HEK293 (cell line): ENCODE measurements around the gene NDC1.
A peak's percentile ranks its signal among the peaks of the same experiment; 100 is the strongest.

Experiments
- CTCF ChIA-PET: fragments of 350-600 bp; formaldehyde crosslinking; extraction: SDS; loops from one replicate; lab custom pipeline; 2021; ENCODE audit warnings: antibody characterized with exemption; lab: Yijun Ruan, JAX
- POLR2A ChIA-PET: fragments of 300-600 bp; formaldehyde crosslinking; extraction: SDS; loops from one replicate; lab custom pipeline; 2020; ENCODE audit warnings: antibody characterized with exemption, inconsistent platforms; lab: Yijun Ruan, JAX
- H3K27ac ChIP-seq: fragments of 200-500 bp; sonication (Bioruptor generic); 2 replicates; pipeline ENCODE4 v1.5.1; 2014; ENCODE audit warnings: low read depth, low read length, control low read depth, inconsistent platforms; ENCODE audit errors: extremely low read depth
- H3K36me3 ChIP-seq, 2 experiments: fragments of 200-500 bp in 1 of 2; sonication (Bioruptor generic) in 1 of 2; 1 replicate in 1 of 2; 2 replicates in 1 of 2; pipeline ENCODE4 v1.5.1; 2014 to 2017; ENCODE audit warnings: inconsistent platforms in 2 of 2, low read length in 2 of 2; ENCODE audit not compliant: control insufficient read depth in 2 of 2, insufficient read depth in 1 of 2
- H3K4me1 ChIP-seq: fragments of 200-500 bp; sonication (Bioruptor generic); 2 replicates; pipeline ENCODE4 v1.5.1; 2014; ENCODE audit warnings: mild to moderate bottlenecking, low read length, inconsistent platforms; ENCODE audit not compliant: control insufficient read depth, insufficient read depth
- H3K4me3 ChIP-seq: 2 replicates; pipeline ENCODE4 v1.5.1; 2011; ENCODE audit warnings: low read depth, mild to moderate bottlenecking, control low read depth, low read length, moderate library complexity
- H3K9me3 ChIP-seq: fragments of 200-500 bp; sonication (Bioruptor generic); 2 replicates; pipeline ENCODE4 v1.5.1; 2014; ENCODE audit warnings: low read depth, low read length, inconsistent platforms; ENCODE audit not compliant: control insufficient read depth, insufficient read depth
- GLIS2 ChIP-seq: fragments of 450-650 bp; formaldehyde crosslinking; IDR thresholded peaks from 2 replicates; pipeline ENCODE4 v1.5.1; 2016; ENCODE audit warnings: missing biosample characterization, missing genetic modification characterization
- KLF16 ChIP-seq: fragments of 450-650 bp; formaldehyde crosslinking; IDR thresholded peaks from 2 replicates; pipeline ENCODE4 v1.5.1; 2017; ENCODE audit warnings: missing biosample characterization, missing genetic modification characterization
- KLF9 ChIP-seq: fragments of 450-650 bp; formaldehyde crosslinking; IDR thresholded peaks from 2 replicates; pipeline ENCODE4 v1.5.1; 2016; ENCODE audit warnings: missing biosample characterization, missing genetic modification characterization, low read depth
- MZF1 ChIP-seq: fragments of 450-650 bp; formaldehyde crosslinking; IDR thresholded peaks from 2 replicates; pipeline ENCODE4 v1.5.1; 2017; ENCODE audit warnings: missing biosample characterization, missing genetic modification characterization, borderline replicate concordance
- SCRT2 ChIP-seq: fragments of 450-650 bp; formaldehyde crosslinking; IDR thresholded peaks from 2 replicates; pipeline ENCODE4 v1.5.1; 2016; ENCODE audit warnings: missing biosample characterization, missing genetic modification characterization
- SP3 ChIP-seq: fragments of 450-650 bp; formaldehyde crosslinking; IDR thresholded peaks from 2 replicates; pipeline ENCODE4 v1.5.1; 2016; ENCODE audit warnings: missing biosample characterization, missing genetic modification characterization
- ZNF121 ChIP-seq: fragments of 450-650 bp; formaldehyde crosslinking; IDR thresholded peaks from 2 replicates; pipeline ENCODE4 v1.5.1; 2016; ENCODE audit warnings: missing biosample characterization, missing genetic modification characterization
- ZNF157 ChIP-seq: fragments of 450-650 bp; formaldehyde crosslinking; IDR thresholded peaks from 2 replicates; pipeline ENCODE4 v1.5.1; 2016; ENCODE audit warnings: missing biosample characterization, missing genetic modification characterization
- ZNF391 ChIP-seq: fragments of 450-650 bp; formaldehyde crosslinking; IDR thresholded peaks from 2 replicates; pipeline ENCODE4 v1.5.1; 2016; ENCODE audit warnings: low read depth, missing biosample characterization, missing genetic modification characterization, borderline replicate concordance
- ZNF544 ChIP-seq: fragments of 450-650 bp; formaldehyde crosslinking; IDR thresholded peaks from 2 replicates; pipeline ENCODE4 v1.5.0; 2017; ENCODE audit warnings: missing biosample characterization, missing genetic modification characterization
- ZNF548 ChIP-seq: fragments of 450-650 bp; formaldehyde crosslinking; IDR thresholded peaks from 2 replicates; pipeline ENCODE4 v1.5.1; 2016; ENCODE audit warnings: missing biosample characterization, missing genetic modification characterization
- ZNF560 ChIP-seq: fragments of 450-650 bp; formaldehyde crosslinking; IDR thresholded peaks from 2 replicates; pipeline ENCODE4 v1.5.1; 2017; ENCODE audit warnings: missing biosample characterization, missing genetic modification characterization, borderline replicate concordance
- ZNF610 ChIP-seq: fragments of 450-650 bp; formaldehyde crosslinking; IDR thresholded peaks from 2 replicates; pipeline ENCODE4 v1.5.1; 2016; ENCODE audit warnings: missing biosample characterization, missing genetic modification characterization, borderline replicate concordance
- ZNF626 ChIP-seq: fragments of 450-650 bp; sonication (Bioruptor Pico); formaldehyde crosslinking; IDR thresholded peaks from 2 replicates; pipeline ENCODE4 v1.5.1; 2018; ENCODE audit warnings: missing biosample characterization, missing genetic modification characterization, inconsistent platforms
- ZNF629 ChIP-seq: fragments of 450-650 bp; formaldehyde crosslinking; IDR thresholded peaks from 2 replicates; pipeline ENCODE4 v1.5.1; 2017; ENCODE audit warnings: missing biosample characterization, missing genetic modification characterization
- ZNF791 ChIP-seq: fragments of 450-650 bp; formaldehyde crosslinking; IDR thresholded peaks from 2 replicates; pipeline ENCODE4 v1.5.1; 2016; ENCODE audit warnings: missing biosample characterization, missing genetic modification characterization
- TF ChIP-seq, protein P1 (sequence below): fragments of 450-650 bp; formaldehyde crosslinking; conservative IDR thresholded peaks from 2 replicates; pipeline ENCODE4 v1.5.1; 2016; ENCODE audit warnings: low read depth, missing biosample characterization, missing genetic modification characterization
- TF ChIP-seq, protein P2 (sequence below): fragments of 450-650 bp; formaldehyde crosslinking; IDR thresholded peaks from 2 replicates; pipeline ENCODE4; 2016; ENCODE audit warnings: missing biosample characterization, missing genetic modification characterization
- TF ChIP-seq, protein P3 (sequence below): fragments of 450-650 bp; formaldehyde crosslinking; IDR thresholded peaks from 2 replicates; pipeline ENCODE4 v1.5.1; 2016; ENCODE audit warnings: missing biosample characterization, missing genetic modification characterization
- TF ChIP-seq, protein P4 (sequence below): fragments of 450-650 bp; formaldehyde crosslinking; IDR thresholded peaks from 2 replicates; pipeline ENCODE4 v1.5.1; 2016; ENCODE audit warnings: missing biosample characterization, missing genetic modification characterization
- TF ChIP-seq, protein P5 (sequence below): fragments of 450-650 bp; formaldehyde crosslinking; IDR thresholded peaks from 2 replicates; pipeline ENCODE4 v1.5.1; 2017; ENCODE audit warnings: missing biosample characterization, missing genetic modification characterization

Gene NDC1

DNA sequence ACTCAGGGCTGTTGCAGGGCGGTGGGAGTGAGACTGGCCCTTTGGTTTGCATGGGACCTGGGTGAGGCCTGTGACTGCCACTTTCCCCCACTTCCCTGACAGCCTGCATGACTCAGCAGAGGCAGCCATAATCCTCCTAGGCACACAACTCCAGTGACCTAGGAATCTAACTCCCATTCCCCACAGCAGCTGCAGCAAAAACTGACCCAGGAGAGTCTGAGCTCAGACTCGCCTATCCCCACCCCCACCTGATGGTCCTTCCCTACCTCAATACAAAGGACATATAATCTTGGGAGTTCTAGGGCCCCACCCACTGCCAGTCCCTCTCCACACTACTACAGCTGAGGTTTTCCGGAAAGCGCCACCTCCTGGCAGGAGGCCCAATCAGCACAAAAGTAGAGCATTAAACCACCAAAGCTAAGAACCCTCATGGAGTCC lies 26.7 kb downstream of the NDC1 start:
- TF ChIP-seq KLF9 (tag by site-specific recombination) = 0 out of 2 replicates have a peak, but pooled peaks have one; percentile 13
- TF ChIP-seq SCRT2 (tag by site-specific recombination) = 0 out of 2 replicates have a peak, but pooled peaks have one; percentile 1
- TF ChIP-seq, protein P1, sequence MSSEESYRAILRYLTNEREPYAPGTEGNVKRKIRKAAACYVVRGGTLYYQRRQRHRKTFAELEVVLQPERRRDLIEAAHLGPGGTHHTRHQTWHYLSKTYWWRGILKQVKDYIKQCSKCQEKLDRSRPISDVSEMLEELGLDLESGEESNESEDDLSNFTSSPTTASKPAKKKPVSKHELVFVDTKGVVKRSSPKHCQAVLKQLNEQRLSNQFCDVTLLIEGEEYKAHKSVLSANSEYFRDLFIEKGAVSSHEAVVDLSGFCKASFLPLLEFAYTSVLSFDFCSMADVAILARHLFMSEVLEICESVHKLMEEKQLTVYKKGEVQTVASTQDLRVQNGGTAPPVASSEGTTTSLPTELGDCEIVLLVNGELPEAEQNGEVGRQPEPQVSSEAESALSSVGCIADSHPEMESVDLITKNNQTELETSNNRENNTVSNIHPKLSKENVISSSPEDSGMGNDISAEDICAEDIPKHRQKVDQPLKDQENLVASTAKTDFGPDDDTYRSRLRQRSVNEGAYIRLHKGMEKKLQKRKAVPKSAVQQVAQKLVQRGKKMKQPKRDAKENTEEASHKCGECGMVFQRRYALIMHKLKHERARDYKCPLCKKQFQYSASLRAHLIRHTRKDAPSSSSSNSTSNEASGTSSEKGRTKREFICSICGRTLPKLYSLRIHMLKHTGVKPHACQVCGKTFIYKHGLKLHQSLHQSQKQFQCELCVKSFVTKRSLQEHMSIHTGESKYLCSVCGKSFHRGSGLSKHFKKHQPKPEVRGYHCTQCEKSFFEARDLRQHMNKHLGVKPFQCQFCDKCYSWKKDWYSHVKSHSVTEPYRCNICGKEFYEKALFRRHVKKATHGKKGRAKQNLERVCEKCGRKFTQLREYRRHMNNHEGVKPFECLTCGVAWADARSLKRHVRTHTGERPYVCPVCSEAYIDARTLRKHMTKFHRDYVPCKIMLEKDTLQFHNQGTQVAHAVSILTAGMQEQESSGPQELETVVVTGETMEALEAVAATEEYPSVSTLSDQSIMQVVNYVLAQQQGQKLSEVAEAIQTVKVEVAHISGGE (tag by site-specific recombination) = no peak
- Histone ChIP-seq H3K9me3 (no peaks in the 10 kb centered on the region), H3K4me3 (no peak overlapping the region), H3K27ac (no peak overlapping the region), H3K36me3 (peaks cover 22 to 65% of the 10 kb centered on the region in 2 experiments), H3K4me1 (no peaks in the 10 kb centered on the region)
- CTCF ChIA-PET = interaction anchor here (0.5 to 1.7 kb wide), 10 partner anchors 8 to 889 kb away, joined by 3 to 8 read pairs (median 4); no protein-coding TSS in a partner anchor
- POLR2A ChIA-PET = no interaction called here

DNA sequence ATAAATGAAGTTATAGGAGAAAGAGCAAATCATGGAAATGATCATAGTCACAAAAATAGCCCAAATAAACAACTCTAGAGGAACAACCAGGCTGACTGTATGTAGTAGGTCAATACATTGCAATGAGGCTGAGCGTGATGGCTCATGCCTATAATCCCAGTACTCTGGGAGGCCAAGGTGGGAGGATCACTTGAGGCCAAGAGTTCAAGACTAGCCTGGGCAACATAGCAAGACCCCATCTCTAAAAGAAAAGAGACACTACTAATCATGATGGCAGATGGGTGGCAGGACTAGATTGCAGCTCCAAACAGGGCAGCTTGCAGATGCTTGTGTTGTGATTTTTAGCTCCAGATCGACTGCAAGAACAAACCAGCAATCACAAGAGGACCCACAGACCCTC lies 27.6 kb downstream of the NDC1 start:
- H3K36me3 ChIP-seq = peaks cover 31 to 62% of the 10 kb centered on the region in 2 experiments
- H3K27ac ChIP-seq = no peak overlapping the region
- H3K4me1 ChIP-seq = no peaks in the 10 kb centered on the region
- no peak overlapping the region for H3K4me3 ChIP-seq
- no peaks in the 10 kb centered on the region for H3K9me3 ChIP-seq
- no peak for TF ChIP-seq ZNF548 (tag by site-specific recombination)
- TF ChIP-seq MZF1 (tag by site-specific recombination) = no peak
- TF ChIP-seq ZNF121 (tag by site-specific recombination) = peak; percentile 88
- TF ChIP-seq, all 188 proteins: peak for 1
- CTCF ChIA-PET = interaction anchor here (0.6 to 1.4 kb wide), 4 partner anchors 11 to 834 kb away, joined by 3 to 7 read pairs (median 4); no protein-coding TSS in a partner anchor
- POLR2A ChIA-PET = interaction anchor here (0.6 kb wide), 1 partner anchor 325 kb away, joined by 3 read pairs; no protein-coding TSS in a partner anchor

DNA sequence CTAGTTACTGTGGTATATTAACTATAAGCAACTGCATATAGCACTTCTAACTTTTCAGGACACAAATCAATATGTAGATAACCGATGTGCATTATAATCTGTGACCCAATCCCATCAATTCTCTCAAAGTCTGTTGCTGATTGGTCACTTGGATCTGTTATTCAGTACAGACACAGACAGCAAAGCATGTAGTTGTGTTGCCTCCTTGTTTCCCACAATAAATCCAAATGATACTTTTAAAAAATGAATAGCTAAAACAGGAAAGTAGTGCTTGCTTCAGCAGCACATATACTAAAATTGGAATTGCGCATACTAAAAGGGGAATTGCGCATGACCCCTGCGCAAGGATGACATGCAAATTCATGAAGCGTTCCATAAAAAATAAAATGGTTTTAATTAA lies 28.1 kb downstream of the NDC1 start:
- Histone ChIP-seq H3K36me3 (peaks cover 36 to 62% of the 10 kb centered on the region in 2 experiments), H3K4me1 (no peaks in the 10 kb centered on the region), H3K4me3 (no peak overlapping the region), H3K9me3 (no peaks in the 10 kb centered on the region), H3K27ac (no peak overlapping the region)
- ChIA-PET CTCF (interaction anchor here (0.6 to 1.4 kb wide), 3 partner anchors 10 to 834 kb away, joined by 3 to 4 read pairs (median 3); no protein-coding TSS in a partner anchor), POLR2A (interaction anchor here (0.6 to 1.0 kb wide), 2 partner anchors 28 to 324 kb away, joined by 3 read pairs; partner anchors contain the start of gene NDC1)
- TF ChIP-seq ZNF544 (tag by site-specific recombination) (no peak), ZNF610 (tag by site-specific recombination) (no peak), ZNF626 (tag by site-specific recombination) (no peak), ZNF391 (no peak), GLIS2 (tag by site-specific recombination) (no peak), ZNF629 (no peak), ZNF560 (tag by site-specific recombination) (no peak), KLF16 (tag by site-specific recombination) (no peak), ZNF157 (no peak), ZNF121 (tag by site-specific recombination) (no peak), ZNF791 (tag by site-specific recombination) (no peak), SP3 (tag by site-specific recombination) (no peak)
- TF ChIP-seq, protein P2, sequence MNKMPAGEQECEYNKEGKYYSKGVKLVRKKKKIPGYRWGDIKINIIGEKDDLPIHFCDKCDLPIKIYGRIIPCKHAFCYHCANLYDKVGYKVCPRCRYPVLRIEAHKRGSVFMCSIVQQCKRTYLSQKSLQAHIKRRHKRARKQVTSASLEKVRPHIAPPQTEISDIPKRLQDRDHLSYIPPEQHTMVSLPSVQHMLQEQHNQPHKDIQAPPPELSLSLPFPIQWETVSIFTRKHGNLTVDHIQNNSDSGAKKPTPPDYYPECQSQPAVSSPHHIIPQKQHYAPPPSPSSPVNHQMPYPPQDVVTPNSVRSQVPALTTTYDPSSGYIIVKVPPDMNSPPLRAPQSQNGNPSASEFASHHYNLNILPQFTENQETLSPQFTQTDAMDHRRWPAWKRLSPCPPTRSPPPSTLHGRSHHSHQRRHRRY (tag by site-specific recombination) = no peak
- TF ChIP-seq, protein P3, sequence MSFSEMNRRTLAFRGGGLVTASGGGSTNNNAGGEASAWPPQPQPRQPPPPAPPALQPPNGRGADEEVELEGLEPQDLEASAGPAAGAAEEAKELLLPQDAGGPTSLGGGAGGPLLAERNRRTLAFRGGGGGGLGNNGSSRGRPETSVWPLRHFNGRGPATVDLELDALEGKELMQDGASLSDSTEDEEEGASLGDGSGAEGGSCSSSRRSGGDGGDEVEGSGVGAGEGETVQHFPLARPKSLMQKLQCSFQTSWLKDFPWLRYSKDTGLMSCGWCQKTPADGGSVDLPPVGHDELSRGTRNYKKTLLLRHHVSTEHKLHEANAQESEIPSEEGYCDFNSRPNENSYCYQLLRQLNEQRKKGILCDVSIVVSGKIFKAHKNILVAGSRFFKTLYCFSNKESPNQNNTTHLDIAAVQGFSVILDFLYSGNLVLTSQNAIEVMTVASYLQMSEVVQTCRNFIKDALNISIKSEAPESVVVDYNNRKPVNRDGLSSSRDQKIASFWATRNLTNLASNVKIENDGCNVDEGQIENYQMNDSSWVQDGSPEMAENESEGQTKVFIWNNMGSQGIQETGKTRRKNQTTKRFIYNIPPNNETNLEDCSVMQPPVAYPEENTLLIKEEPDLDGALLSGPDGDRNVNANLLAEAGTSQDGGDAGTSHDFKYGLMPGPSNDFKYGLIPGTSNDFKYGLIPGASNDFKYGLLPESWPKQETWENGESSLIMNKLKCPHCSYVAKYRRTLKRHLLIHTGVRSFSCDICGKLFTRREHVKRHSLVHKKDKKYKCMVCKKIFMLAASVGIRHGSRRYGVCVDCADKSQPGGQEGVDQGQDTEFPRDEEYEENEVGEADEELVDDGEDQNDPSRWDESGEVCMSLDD (tag by site-specific recombination) = no peak
- TF ChIP-seq, protein P4, sequence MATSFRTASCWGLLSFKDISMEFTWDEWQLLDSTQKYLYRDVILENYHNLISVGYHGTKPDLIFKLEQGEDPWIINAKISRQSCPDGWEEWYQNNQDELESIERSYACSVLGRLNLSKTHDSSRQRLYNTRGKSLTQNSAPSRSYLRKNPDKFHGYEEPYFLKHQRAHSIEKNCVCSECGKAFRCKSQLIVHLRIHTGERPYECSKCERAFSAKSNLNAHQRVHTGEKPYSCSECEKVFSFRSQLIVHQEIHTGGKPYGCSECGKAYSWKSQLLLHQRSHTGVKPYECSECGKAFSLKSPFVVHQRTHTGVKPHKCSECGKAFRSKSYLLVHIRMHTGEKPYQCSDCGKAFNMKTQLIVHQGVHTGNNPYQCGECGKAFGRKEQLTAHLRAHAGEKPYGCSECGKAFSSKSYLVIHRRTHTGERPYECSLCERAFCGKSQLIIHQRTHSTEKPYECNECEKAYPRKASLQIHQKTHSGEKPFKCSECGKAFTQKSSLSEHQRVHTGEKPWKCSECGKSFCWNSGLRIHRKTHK (tag by site-specific recombination) = no peak
- TF ChIP-seq, protein P5, sequence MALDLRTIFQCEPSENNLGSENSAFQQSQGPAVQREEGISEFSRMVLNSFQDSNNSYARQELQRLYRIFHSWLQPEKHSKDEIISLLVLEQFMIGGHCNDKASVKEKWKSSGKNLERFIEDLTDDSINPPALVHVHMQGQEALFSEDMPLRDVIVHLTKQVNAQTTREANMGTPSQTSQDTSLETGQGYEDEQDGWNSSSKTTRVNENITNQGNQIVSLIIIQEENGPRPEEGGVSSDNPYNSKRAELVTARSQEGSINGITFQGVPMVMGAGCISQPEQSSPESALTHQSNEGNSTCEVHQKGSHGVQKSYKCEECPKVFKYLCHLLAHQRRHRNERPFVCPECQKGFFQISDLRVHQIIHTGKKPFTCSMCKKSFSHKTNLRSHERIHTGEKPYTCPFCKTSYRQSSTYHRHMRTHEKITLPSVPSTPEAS (tag by site-specific recombination) = no peak
